COR-L47 (cell line): ENCODE results near the gene WWTR1.

Experiments used
- DNase-seq: peaks from one replicate; lab custom pipeline; 2025; lab: John Stamatoyannopoulos, UW

WWTR1 gene

DNA sequence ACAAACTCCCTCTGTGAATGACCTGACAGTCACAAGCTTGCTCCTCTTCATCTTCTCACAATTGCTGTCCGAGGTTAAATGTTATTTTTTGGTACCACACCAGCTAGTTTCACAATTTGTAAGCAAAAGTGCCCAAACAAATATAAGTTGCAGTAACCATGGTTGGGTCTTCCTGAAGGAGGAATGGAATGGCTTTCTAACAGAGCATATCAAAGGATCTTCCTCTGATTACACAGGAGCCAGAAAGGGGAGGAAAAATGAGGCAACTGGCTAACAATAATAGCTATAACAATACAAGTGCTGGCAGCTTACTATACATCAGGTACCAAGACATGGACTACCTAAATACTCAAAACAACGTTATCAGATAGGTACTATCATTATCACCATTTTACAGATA lies 90.4 kb downstream of the WWTR1 start:
- no peak for DNase-seq

GRCh38 chr3:149566292-149566975 lies 91.4 kb downstream of the WWTR1 start:
- DNase-seq: no peak

- DNase-seq: no peak
Measured at GRCh38 chr3:149564079-149564478, 93.7 kb downstream of the WWTR1 start.

- DNase-seq: no peak
Measured at GRCh38 chr3:149563114-149563513, 94.7 kb downstream of the WWTR1 start.

DNA sequence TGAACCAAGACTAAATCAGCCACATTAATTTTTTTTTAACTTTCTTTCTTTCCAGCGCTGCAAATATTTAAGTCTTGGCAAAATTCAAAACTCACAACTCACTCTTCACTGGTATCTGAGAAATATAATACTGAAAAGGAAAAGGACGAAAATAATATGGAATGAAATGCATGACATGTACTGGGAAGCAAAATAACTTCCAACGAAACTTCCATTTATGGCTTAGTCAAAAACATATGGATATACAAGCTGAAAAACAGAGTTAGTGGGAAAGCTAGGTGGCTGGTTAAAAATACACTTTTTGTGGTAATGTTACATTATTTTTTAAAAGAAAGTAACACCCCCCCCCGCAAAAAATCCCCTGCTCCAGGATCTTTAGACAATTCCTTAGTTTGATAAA lies 97.2 kb downstream of the WWTR1 start:
- DNase-seq: no peak

GRCh38 chr3:149560001-149560400 lies 97.8 kb downstream of the WWTR1 start:
- DNase-seq: no peak

GRCh38 chr3:149559525-149559924 lies 98.3 kb downstream of the WWTR1 start:
- no peak for DNase-seq

GRCh38 chr3:149555927-149556326 lies 101.9 kb downstream of the WWTR1 start:
- DNase-seq: no peak

- no peak for DNase-seq
Measured at GRCh38 chr3:149554826-149555225, 103.0 kb downstream of the WWTR1 start.

DNA sequence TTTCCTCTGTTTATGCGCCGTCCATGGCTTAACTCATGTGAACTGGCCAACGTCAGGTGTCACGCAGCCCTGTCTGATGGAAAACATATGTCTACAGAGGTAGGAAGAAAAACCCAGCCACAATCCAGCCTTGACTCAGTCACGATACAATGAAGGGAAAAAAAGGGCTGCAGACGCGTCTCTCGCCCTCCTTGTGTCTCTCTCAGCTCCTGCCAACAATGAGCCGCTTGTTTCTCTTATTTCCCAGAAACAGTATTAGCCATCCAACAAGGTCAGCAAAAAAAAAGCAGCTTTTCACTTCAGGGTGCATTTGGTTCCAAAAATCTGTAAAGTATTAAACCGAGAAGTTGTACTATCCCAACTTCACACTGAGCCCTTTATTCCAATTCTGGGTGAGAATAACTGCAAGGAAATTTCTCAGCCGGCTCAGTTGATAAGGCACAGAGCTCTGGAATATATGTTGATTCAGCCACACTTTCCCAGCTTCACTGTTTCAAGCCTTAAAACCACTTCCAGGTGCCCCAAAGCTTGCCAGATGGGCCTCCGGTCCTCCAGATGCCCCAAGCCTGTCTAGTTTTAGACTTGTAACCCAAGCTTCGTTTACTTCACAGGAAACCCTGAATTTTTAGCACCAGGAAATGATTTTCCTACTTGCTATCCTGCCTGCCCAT lies 103.9 kb downstream of the WWTR1 start:
- no peak for DNase-seq

DNA sequence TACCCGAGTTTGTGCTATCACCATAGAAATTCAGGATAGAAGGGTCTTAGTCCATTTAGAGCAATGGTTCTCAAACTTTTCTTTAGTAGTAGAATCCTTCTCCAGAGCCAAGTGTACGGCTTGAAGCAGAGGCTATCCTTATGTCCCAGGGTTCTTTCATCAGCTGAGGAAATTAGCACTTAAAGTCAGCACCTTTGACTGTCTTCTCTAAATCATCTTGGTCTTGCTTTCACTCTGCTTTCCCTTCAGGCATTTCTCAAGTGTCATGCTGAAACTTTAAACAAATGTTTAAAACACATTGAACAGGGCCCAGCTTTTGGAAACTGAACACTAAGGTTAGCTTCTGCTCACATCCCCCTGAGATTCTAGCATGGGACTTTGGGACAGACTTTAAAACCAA lies 105.1 kb downstream of the WWTR1 start:
- no peak for DNase-seq

- DNase-seq: no peak
Measured at GRCh38 chr3:149551500-149551899, 106.3 kb downstream of the WWTR1 start.

DNA sequence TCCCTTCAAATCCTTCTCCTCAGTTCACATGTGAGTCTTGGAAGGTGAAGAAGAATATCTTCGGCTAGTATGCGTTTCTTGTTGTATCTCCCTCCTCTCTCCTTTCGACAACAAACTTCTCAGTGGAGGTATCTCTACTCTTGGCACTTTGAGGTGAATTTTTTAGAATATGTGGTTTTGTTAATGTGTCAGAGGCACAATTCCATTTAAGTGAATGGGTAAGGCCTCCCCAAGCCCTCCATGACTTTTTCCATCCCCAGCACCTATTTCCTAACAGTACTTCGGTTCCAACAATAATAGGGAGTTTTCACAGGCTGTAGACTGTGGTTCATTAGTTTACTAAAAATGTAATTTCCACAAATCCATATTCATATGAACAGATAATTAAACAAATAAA lies 109.2 kb downstream of the WWTR1 start:
- DNase-seq: no peak

DNA sequence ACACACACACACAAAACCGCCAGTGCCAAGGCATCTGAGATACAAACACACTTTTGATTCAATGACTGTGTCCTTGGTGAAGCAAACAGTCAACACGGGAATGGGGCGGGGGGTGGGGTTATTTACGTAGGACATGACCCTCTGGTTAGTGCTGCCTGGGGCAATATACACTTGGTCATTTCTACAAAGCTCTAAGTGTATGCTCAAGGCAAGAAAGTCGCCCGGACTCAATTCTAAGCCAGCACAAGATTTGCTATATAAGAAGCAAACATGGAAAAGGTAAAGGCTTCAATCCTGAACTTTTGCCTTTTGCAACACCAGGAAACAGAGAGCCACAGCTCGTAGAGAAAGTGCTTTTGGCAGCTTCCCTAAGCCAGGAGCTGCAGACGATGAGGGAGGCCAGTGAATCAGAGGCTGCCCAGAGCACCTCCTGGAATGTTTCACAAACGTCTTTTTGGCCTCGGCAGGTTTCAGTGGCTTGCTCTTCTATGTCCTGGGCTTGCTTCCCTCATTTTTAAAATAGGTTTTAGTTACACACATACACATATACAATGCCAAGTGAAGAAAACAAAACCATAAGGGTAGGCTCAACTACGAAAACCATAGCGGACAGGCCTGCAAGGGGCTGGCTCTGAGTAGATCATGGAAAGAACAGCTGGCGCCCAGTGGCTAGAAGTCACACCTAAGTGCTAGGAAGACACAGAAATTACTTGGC lies 109.7 kb downstream of the WWTR1 start:
- DNase-seq: no peak

GRCh38 chr3:149547413-149547812 lies 110.4 kb downstream of the WWTR1 start:
- DNase-seq: no peak

GRCh38 chr3:149545049-149545448 lies 112.8 kb downstream of the WWTR1 start:
- DNase-seq: no peak

DNA sequence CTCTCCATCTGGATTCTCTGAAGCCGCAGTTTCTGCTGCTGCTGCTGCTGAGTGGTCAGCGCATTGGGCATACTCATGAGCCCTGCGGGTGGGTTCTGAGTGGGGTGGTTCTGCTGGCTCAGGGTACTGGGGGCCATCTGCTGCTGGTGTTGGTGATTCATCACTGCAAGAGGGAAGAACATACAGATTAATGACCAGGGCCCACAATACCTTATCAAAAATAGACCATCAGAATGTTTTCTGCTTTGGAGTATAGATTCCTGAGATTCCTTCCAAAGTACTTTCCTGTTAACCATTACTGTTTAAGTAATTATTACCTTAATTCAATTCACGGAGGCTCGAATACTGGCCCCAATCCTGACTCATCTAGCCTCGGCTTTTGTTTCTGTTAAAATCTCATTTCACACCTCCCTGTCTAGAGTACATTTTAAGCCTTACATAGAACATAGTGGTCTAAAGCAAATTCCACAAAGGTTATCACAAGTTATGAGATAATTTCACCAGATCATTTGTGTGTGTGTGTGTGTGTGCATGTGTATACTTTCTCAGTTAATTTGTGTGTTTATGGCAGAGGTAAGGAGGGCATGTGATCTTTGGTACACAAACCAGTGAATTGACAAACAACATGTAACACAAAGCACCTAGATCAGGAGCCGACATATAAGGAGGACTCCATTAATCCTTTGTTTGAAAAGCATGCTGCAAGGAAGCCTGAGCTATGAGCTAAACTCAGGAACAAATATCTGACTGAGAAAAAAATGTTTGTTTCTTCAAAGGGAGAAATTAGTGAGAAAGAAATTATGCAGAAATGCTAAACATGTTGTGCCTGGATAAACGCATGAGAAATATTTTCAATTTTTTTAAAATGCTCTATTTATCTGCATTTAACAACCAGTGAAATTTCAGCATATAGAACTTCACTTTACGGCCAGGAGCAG lies 115.2 kb downstream of the WWTR1 start:
- no peak for DNase-seq

- DNase-seq: no peak
Measured at GRCh38 chr3:149541091-149541491, 116.7 kb downstream of the WWTR1 start.

DNA sequence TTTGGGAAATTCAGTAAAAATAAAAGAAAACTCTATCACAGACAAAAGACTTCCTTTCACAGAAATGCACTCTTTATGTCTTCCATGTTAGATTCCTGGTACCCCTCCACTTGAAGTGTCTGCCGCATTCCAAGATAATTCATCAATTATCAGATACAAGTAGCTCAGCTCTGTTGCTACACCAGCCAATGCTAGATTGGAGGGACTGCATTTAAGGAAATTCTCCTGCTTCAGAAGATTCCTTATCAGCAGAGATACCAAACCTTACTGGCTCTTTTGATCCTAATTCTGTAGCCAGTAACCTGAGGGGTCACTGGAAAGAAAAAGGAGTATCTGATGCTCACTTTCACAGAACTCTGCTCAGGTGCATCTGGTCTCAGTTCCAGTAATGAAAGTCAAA lies 119.5 kb downstream of the WWTR1 start:
- DNase-seq: no peak

DNA sequence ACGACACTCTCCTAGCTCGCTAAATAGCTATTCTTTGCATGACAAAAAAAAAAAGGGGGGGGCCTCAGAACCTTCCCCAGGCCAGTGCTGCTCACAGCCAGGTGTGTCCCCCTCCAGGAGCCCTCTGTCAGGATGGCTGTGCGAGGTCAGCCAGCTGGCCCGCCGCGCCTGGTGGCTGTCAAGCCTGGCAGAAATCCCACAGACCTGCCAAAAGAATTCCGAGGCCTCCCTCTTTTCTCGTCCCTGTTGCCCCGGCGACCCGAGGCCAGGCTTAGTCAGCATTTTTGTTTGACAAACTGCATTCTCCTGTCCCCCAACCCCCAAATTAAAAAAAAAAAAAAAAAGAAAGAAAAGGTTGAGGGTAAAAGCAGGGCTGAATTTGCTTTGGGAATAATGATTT lies 121.4 kb downstream of the WWTR1 start:
- DNase-seq: peak; percentile 49

GRCh38 chr3:149535333-149535685 lies 122.5 kb downstream of the WWTR1 start:
- DNase-seq: peak; percentile 88

- peak; percentile 88 for DNase-seq
Measured at GRCh38 chr3:149534671-149535332, 123.0 kb downstream of the WWTR1 start.
